Esophagus squamous epithelium (tissue), 4 donors: ENCODE data around the gene FBXO41.

ENCODE experiments used
- CTCF ChIP-seq, 6 experiments: fragments of 450-650 bp in 4 of 6; fragments of 200-600 bp in 2 of 6; sonication (generic) in 2 of 6; IDR thresholded peaks; one replicate each; pipeline ENCODE4 v1.5.1; 2016 to 2019; ENCODE audit warnings: antibody characterized with exemption in 6 of 6, mild to moderate bottlenecking in 4 of 6, moderate library complexity in 4 of 6
- POLR2A ChIP-seq, 4 donors: fragments of 450-650 bp; IDR thresholded peaks; one replicate each; pipeline ENCODE4 v1.6.1; 2017; ENCODE audit warnings: antibody characterized with exemption in 4 of 4, mild to moderate bottlenecking in 4 of 4, moderate library complexity in 3 of 4

- TF ChIP-seq CTCF (IDR thresholded peaks at IDR 0.05) (no peak), POLR2A (IDR thresholded peaks at IDR 0.05) (no peak)
Observed at GRCh38 chr2:73291093-73291460, 6.8 kb upstream of the FBXO41 start.
